ENCODE measurements around the gene METTL8.

DNA sequence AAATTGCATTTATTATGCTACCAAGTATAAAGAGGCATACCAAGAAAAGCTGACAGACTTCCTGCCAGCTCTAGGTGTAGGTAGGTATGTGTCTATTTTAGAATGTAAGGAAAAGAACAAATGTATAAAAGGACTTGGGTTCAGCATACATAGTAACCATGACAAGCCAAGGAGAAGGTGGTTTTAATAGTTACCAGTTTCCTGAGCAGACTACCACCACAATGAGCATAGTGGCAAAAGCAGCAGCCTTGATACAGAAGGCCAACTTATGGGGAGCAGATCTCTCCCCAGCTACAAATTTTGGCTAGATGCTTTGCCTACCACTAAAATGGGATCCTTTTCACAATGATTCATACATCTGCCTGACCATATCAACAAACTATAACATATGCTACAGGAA, 34.5 kb downstream of the METTL8 start:
- TF ChIP-seq, protein P1, sequence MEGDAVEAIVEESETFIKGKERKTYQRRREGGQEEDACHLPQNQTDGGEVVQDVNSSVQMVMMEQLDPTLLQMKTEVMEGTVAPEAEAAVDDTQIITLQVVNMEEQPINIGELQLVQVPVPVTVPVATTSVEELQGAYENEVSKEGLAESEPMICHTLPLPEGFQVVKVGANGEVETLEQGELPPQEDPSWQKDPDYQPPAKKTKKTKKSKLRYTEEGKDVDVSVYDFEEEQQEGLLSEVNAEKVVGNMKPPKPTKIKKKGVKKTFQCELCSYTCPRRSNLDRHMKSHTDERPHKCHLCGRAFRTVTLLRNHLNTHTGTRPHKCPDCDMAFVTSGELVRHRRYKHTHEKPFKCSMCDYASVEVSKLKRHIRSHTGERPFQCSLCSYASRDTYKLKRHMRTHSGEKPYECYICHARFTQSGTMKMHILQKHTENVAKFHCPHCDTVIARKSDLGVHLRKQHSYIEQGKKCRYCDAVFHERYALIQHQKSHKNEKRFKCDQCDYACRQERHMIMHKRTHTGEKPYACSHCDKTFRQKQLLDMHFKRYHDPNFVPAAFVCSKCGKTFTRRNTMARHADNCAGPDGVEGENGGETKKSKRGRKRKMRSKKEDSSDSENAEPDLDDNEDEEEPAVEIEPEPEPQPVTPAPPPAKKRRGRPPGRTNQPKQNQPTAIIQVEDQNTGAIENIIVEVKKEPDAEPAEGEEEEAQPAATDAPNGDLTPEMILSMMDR (IDR thresholded peaks at IDR 0.05), result no peak
- no peak for TF ChIP-seq JUN (CRISPR knock-in tag; IDR thresholded peaks at IDR 0.05)

Data from WTC11 (cell line).